GM19372 (cell line): ENCODE measurements around the gene THUMPD3.

Experiments
- ATAC-seq: cut with Tn5 transposase; IDR thresholded peaks from one replicate; pipeline ENCODE4 v1.9.1; 2021; ENCODE audit warnings: mild to moderate bottlenecking, low read depth, moderate library complexity; ENCODE audit not compliant: unreplicated experiment

Gene THUMPD3

DNA sequence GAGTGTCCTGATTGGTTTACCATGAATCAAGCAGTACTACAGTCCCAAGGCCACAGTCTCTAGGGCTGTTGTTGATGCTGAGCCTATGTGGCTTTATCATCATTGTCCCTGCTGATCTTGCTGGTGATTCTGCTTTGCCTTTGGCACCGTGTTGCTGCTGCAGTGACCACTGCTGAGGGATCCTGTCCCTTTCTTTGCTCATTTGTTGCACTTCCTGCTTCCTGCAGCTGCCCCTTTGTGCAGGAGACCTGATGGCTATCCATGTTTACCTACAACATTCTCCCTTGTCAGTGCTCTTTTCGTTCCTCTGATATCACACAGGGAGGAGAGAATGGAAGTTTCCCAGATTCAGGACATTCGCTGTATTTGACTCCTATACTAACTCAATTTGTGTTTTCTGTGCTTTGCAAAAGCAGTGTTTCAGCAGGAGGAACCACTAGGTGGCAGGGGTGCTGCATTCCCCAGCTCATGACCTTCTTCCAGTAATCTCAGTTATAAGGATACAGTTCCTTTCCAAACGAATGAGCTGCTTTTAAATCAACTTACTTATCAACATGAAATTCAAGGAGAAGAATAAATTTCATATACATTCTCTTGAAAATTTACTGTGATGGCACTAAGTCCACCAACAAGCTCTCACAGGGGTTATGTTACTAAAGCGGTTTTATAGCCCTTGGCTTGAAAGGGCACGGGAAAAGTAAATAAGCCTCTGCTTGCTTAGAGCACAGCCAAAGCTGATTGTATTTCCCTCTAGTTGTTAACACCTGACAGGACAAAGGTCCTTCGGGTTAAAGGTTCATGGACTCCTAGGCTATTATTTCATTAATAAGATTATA lies 9.7 kb upstream of the THUMPD3 start:
- ATAC-seq = no peak

- no peak for ATAC-seq
These were observed 1.0 kb upstream of the THUMPD3 start for GRCh38 chr3:9361691-9362388.

- ATAC-seq = no peak
These were observed 6.7 kb downstream of the THUMPD3 start for GRCh38 chr3:9369508-9369907.

DNA sequence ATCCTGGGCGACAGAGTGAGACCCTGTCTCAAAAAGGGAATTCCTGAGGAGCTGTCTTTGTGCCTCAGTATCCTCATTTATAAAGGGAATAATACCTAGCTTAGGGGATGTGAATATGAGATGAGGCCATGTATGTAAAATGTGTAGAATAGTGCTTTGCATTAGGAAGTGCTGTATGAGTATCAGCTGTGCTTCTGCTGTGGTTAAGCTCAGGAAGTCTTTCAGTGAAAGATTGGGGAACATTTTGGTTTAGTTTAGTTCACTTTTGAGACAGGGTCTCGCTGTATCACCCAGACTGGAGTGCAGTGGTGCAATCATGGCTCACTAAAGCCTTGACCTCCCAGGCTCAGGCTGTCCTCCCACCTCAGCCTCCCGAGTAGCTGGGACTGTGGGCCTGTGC lies 10.6 kb downstream of the THUMPD3 start:
- no peak for ATAC-seq

DNA sequence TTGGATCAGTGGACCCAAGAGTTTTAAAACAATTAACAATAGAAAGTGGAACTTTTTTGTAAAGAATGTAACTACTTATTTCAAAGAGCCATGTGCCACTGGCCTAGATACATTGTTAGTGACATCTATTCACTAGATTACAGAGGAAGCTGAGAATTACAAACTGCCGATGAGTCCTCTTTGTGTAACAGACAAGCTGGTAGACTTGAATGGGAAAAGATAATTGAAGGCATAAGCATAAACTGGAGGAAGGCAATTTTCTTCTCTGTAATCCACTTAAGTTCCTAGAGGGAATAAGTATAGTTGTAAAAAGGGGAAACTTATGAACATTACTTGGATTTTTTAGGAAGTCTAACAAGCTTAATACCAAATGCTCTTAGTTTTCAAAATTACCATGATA lies 15.1 kb downstream of the THUMPD3 start:
- no peak for ATAC-seq

DNA sequence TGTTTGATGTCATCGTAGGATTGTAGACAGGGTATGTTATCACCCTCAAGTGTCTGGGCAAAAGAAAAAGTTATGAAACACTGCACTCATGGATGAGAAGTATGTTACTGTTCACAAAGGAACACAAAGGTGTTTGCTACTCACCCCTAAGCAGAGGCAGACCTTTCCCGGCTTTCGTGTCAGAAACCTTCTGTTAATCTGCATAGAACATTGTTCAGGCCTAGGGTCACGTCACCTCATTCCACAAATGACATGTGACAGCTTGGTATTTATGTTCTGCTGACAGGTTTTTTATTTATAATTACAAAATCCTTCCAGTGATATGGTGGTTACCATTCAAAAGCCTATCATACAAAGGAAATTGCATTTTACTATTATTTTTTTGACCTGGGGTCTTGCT lies 16.5 kb downstream of the THUMPD3 start:
- ATAC-seq = no peak

DNA sequence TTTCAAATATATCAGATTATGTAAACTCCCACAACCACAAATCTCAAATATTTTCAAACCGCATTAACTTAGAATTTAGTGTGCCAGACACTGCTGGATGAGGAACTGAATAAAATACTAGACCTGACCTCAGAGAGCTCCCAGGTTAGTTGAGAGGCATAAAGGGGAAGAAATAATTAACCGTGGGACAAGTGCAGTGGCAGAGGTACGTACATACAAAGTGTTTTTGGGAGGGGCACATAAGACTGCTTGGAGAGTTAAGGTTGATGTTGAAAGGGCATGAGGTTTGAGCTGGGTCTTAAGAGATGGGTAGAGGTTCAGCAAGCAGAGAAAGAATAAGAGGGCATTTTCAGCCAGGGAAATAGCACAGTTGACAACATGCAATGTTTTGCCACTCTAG lies 17.2 kb downstream of the THUMPD3 start:
- ATAC-seq = no peak

GRCh38 chr3:9384141-9384828 lies 21.4 kb downstream of the THUMPD3 start:
- ATAC-seq = no peak

- ATAC-seq = no peak
These were observed 22.6 kb downstream of the THUMPD3 start for GRCh38 chr3:9385187-9386077.

GRCh38 chr3:9386078-9386459 lies 23.2 kb downstream of the THUMPD3 start:
- no peak for ATAC-seq

DNA sequence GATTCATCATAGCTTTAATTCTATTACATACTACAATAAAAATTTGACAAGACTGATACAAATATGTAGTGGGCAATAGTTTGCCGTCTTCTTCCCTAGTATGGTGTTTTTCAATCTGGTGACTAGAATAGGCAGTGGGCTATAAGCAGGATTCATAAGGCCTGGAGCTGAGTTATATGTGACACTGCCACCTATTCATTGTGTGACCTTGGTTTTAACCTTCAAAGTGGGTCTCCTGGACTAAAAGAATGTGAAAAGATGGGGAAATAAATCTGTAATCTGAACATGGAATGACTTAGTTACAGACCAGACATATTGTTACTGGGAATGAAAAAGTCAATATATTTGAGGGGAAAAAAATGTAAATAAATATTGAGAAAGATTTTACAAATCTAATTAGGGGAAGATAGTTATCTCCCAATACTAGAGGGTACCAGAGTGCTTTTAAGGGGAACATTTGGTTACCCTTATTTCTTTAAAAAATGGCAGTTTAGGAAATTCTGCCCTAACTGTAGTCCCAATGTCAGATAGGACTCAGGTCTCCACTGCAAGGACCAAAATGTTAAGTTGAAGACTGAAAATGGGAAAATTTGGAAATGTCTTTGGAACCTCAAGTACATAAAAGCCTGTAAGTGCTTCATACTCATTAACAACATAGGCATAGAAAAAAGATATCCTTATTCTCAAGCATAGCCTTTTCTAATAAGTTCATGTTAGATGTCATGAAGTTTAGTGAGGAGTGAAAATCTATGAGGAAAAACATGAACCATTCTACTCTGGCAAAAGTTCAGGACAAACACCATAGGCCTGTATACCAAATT lies 23.9 kb downstream of the THUMPD3 start:
- no peak for ATAC-seq

DNA sequence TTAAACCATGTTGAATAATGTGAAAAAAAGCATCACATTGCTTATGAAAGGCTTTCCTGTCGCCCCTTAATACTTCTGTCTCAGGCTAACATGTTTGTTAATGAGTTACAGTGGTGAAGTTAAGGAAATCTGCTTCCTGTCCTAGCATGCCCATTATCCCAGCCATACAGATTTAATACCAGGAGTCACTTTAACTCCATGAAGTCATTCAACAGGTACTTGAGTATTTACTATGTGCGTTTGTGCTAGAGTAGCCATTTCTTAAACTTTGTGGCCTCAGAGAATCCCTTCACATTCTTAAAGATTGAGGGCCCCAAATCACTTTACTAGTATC lies 24.4 kb downstream of the THUMPD3 start:
- no peak for ATAC-seq

DNA sequence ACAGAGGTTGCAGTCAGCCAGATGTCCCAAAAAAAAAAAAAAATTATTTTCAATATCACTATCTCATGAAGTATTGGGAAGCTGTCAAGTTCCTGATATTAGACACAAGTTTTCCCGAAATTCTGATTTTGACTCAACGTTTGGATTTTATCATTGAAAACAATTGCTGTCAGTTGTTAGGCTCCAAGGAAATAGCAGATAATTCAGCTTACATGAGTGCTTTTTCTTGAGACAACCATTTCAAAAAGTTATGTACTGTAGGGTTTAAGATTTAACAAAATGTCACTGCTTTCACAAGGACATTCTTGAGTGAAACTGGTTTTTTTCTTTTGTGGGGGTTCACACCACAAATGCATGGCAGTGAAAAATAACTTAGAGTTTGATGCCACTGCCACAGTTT lies 25.3 kb downstream of the THUMPD3 start:
- ATAC-seq = no peak

DNA sequence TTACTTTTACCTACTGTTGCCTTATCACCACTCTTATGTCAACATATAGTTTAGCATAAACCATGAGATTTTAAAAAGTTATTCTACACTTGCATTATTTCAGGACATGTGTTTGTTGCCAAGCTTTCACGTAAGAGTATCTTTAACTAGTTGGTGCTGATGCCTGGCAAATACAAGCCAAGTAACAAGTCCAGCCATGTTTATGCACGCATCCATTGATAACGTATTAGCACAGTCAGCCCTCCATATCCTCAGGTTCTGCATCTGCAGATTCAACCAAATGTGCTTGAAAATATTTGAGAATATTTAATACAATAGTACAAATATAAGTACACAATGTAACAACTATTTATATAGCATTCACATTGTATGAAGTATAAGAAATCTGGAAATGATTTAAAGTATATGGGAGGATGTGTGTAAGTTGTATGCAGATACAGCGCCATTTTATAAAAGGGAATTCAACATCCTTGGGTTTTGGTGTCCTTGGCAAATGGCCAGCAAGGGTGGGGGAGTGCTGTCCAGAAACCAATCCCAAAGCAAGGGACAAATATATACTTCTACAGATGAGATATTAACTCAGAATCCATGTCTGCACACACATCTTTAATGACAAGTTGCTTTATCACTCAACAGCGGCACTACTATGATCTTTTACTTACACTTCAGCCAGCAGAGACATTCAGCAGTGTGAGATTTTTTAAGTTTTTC lies 25.9 kb downstream of the THUMPD3 start:
- ATAC-seq = no peak

- no peak for ATAC-seq
These were observed 27.5 kb downstream of the THUMPD3 start for GRCh38 chr3:9390265-9390888.

DNA sequence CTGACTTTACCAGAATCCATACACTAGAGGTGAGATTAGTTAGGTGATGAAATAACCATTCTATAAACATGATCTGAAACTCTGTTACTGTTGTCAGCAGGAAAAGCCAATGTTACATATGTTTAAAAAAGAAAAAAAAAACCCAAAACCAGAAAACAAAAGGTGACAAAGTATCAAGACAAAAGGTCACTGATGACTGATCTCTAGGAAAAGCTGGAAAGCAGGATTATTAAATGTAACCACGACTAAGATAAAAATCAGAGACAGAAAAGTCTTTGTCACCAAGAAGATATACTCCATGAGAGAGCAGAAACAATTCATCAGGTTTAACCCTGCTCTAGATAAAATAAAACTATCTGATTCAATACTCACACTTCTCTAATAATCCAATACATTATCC lies 29.2 kb downstream of the THUMPD3 start:
- no peak for ATAC-seq

DNA sequence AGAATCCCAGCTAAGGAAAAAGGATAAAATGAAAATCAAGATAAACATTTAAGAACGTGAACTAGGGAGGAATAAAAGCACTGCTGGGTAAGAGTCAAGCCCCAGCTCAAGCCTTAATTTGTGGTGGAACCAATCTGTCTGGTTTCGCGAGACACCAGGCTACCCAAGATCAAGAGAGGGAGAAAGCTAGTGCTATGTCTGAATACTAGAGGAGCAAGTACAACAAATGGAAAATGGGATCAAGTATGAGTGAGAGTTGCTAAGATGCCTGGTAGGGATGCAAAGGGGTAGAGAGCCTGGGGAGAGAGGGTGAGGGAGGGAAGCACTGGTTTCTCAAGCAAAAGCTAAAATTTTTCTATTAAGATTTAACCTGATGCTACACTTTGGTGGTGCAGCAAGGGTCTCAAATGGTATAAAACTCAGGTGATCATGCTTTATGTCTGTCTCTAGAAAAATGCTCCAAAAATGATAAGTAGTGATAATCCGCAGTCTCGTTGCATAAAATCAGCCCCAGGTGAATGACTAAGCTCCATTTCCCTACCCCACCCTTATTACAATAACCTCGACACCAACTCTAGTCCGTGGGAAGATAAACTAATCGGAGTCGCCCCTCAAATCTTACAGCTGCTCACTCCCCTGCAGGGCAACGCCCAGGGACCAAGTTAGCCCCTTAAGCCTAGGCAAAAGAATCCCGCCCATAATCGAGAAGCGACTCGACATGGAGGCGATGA lies 32.9 kb downstream of the THUMPD3 start:
- no peak for ATAC-seq

DNA sequence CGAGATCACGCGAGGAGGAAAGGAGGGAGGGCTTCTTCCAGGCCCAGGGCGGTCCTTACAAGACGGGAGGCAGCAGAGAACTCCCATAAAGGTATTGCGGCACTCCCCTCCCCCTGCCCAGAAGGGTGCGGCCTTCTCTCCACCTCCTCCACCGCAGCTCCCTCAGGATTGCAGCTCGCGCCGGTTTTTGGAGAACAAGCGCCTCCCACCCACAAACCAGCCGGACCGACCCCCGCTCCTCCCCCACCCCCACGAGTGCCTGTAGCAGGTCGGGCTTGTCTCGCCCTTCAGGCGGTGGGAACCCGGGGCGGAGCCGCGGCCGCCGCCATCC lies 33.4 kb downstream of the THUMPD3 start:
- ATAC-seq = peak; percentile 12
